Activated gamma-delta T cell treated with Interleukin-2 at 50 U/mL for 16 hours (primary cell): ENCODE measurements around the gene GPC6.

Source experiments
- DNase-seq: peaks from one replicate; pipeline ENCODE4 v3.0.0-alpha.2; 2020

GPC6 gene

DNA sequence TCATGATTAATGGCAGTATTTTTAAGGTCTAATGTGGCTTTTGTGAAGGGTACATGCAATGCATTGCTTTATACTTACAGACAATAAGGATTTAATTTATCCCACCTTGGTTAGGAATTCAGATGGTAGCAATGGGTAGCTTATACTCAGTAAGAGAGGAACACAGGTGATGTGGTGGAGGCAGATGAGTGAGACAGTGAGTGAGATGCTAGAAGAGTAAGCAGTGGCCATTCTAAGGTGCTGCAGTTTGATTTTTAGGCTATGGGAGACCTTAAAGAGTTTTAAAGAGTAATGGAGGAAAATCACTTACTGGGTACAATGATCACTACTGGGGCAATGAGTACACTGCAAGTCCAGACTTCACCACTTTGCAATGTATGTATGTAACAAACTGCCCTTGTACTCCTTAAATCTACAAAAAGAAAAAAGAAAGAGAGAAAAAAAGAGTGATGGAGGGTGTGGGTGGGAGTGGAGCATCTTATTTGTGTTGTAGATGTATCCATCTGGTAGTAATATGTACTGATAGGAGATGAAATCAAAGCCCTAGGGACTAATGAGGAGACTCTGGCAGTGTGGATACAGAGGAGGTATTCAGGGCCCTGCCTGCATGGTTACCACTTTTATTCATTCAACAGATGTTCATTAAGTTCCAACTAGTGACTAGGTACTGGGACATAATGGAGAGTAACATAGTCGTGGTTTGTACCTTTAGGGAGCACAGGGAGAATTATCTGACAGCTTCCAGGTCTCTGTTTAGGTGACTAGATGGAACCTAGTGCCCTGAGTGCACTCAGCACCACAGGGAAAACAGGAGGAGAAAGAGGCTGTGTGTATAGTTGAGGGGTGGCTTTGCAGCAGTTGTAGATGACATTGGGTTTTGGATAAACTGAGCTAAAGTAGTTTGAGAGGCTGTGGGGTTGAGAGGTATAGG is 99.0 kb downstream of the GPC6 start:
- DNase-seq: no peak

DNA sequence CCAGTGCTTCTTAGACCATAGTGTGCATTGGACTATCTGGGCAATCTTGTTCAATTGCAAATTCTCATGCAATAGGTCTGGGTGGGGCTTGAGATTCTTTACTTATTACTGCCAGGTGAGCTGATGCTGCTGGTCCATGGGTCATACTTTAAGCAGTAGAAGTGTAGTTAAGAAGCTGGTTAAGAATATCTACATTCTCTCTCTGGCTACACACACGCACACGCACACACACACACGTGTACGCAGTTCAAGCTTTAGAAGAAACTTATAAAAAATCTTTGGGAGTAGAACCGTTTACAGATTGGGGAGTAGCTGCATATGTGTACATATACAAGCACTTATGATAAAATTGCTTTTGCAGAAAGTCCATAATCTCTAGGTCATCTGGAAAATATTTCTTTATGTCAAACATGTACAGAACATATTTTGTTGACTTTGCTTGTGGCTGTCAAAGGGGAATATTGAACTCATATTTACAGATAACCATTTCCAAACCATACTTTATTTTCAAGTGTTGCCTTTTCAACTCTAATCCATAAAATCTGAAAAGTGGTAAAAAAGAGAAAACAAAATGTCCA is 99.7 kb downstream of the GPC6 start:
- no peak for DNase-seq

DNA sequence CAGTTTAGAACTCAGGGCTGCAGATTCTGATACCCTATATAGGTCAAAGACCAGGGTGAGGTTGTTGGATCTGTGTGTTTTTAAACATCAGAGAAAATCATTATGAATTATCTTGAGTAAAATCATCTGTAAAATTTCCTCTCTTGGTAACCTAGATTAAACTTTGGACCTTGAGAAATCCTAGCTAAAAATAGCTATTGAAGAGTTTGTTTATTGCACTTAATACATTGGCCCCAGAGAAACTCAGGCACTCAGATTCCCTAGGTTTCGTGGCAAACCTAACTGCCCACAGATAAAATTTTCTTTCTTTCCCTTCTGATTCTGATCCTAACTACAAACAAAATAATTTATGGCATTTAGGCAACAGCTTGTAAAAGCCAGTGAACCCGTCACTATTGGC is 102.3 kb downstream of the GPC6 start:
- no peak for DNase-seq

DNA sequence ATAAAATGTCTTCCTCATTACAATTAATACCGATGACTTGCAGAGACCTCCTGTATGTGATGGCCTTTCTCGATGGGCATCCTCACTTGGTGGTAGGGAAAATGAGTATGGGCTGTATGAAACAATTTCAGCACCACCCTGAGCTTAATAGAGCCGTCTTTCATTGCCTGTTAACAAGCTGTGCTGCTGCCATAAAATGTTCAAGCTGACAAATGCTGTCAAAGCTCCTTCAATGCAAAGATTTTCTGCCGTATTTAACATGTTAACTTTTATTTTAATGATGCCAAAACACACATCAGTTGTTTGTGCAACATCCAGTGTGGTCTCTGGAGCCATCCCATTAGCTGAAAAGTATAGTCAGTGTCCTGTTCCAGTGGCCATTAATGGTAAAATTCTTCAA is 110.1 kb downstream of the GPC6 start:
- no peak for DNase-seq

DNA sequence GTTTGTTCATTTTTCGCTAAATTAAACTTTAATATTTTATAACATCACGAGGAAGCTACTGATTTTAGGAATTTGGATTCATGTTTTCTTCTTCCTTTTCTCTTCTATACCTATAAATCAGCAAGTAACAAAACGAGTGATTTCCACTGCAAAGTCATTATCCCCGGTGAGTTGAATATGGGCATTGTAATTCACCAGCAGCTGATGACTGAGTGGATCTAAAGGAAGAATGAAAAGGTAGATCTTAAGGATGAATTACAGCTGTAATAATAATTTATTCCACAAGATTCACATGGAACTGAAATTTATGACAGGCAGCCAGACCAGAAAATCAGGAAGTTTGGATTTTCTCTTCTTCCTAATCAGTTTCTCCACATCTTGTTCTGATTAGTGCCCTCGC is 111.4 kb downstream of the GPC6 start:
- DNase-seq: no peak

DNA sequence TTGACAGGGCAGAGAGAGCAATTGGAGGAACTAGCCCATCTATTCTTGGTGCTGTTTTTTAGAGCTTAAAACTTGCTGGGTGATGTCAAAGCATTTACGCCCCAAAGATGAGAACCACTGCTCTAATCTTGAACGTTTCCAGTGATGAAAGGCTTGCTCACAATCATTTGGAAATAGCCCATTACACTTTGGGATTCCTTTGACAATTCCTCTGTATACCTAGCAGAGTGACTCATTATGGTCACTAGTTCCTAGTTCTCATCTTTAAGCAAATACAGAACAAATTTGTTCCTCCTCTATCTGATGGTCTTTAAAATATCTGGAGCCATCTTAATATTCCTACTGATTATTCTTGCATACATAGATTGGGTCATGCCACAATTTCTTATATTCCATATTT is 112.3 kb downstream of the GPC6 start:
- DNase-seq: no peak

DNA sequence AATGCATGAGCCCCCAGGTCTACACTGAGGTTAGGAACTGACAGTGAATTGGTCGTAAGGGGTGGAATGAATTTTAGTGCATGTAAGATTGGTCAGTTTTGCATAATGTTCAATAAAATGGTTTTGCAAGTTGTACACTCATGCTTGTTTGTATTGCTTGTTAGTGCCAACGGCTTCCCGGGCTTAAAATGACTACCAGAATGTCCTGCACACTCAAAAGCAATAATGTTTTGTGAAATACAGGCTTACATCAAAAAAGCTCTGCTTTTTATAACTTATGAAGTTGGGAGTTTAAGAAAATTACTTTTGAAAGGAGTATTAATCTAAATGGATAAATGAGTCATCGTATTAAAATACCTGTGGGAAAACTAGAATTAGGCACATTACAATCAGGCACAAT is 112.9 kb downstream of the GPC6 start:
- DNase-seq: no peak

DNA sequence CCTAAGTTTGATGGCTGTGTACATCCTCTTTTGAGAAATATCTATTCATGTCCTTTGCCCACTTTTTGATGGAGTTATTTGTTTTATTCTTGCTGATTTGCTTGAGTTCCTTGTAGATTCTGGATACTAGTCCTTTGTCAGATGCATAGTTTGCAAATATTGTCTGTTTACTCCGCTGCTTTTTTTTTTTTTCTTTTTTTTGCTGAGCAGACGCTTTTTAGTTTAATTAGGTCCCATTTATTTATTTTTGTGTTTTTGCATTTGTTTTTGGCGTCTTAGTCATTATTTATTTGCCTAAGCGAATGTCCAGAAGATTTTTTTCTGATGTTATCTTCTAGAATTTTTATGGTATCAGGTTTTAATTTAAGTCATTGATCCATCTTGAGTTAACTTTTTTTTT is 114.9 kb downstream of the GPC6 start:
- no peak for DNase-seq

DNA sequence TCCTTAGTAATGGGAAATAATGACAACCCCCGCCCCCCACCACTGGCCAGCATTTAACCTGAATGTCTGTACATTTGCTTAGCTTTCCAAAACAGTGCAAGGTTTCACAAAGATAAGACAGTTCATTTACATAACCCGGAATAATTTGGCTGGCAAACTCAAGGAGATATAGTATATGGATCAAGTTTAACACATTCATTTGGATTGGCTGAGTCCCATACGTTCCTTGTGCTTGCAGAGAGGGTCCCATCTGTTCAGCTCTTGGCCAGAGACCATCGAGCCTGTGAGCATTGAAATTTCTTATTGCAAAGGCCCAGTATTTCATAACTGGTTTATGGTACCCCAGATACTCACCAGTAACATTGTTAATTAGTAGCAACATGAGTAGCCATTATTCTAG is 116.5 kb downstream of the GPC6 start:
- DNase-seq: no peak

DNA sequence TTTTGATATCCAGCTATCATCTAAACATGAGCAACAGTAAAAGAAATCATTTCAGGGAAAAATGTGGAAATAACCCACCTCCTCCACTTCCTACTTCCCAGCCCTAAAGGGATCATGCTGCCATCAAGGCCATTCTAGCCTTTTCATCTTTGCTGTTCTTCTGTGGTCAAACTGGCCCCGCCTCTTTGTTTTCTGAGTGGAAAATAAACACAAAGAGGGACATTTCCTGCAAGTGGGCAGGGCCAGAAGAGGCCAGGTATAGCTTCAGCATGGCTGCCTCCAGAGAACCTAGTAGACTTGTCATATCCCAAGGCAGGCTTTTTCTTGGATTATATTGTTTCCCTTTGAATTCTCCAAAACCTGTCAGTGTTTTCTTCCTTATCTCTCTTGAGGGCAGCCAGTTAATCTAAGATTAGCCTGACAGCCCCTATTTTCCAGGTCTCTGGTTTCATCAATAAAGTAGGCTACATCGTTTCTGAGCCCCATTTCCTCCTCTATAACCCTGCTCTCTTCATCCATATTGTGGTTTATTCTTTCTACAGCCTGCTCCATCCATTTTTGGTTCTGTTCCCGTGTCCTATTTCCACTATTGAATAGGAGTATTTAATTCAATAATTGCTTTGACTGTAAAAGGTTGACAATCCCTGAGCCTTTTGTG is 117.6 kb downstream of the GPC6 start:
- DNase-seq: no peak

DNA sequence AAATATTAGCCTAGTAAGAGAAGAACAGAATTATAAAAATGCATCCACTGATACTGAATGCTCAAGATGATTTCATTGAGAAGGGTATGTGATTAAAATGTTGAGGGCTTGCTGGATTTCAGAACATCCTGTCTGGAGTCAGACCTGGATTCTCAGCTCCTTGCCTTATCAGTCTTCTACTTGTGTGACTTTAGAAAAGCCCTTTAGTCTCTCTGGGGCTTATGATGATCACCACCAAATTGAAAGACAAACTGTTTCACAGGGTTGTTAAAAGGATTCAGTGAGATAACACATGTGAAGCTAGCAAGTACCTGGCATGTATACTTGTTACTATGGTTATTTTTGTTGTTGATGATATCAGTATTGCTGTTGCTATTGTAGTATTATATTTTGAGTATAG is 118.4 kb downstream of the GPC6 start:
- DNase-seq: no peak

DNA sequence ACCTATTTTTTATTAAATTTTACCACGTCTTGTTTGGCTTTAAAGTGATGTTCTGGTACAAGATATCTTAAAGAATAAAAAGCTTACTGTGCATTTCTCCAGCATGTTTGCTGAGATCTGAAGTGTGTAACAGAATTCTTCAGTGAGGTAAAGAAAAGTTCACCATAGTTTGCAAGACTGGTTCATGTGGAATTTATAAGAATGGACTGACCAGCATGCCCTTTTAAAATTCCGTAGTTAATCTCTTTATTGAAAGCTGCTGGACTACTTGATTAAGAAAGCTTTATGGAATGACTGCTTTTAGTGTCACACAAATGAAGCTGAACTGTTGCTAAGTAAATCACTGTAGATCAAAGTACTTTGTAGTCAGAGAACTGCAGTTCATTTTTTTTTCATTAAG is 119.2 kb downstream of the GPC6 start:
- no peak for DNase-seq

DNA sequence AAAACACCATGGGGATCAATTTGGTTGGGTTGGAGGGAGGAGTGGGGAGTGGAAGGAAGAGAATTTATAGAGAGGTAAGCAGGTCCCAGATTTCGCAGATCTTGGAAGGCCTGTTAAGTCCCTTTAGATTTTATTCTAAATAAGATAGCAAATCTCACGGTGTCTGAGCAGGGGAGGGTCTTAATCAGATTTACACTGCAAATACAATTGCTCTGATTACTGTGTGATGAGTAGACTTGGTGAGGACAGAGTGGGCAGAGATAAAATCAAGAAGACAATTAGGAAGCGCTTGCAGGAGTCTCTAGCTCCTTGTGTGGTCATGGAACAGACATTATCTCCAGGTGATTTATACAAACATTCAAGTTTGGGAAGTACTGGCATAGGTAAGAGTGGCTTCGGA is 126.0 kb downstream of the GPC6 start:
- DNase-seq: no peak

DNA sequence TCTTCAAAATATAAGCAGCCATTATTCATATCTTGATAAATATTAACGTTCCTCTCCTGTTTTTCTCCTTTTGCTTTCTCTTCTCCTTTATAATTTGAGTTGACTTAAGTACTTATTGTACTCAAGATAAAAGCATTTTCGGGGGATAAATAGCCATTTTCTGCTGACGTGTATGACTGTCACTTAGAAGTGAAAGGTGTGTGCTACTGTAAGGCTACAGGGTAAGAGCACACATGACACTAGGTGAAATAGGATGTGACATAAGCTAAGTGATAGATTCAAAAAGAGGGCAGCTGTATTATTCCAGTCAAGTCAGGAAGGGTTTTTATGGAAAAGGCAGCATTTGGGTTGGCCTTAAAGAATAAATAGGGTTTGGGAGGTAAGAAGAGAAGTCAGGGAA is 128.5 kb downstream of the GPC6 start:
- DNase-seq: no peak

DNA sequence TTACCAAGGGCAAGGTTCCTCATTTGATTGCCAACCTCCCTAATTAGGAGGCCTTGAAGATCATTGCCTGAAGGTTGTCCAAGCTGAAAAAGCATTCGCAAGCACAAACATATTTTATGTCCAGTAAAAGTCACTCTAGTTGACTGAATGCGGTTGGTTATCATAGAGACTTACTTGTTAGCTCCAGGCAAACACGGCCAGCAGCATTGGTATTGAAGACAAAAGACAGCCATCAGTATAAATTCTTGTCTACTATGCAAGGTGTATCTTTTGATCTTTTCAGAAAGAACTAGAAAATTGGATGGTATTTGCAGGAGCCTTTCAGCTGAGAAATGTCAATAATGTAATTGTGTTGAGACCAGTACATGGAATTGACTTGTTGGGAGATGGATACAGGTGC is 129.9 kb downstream of the GPC6 start:
- no peak for DNase-seq

DNA sequence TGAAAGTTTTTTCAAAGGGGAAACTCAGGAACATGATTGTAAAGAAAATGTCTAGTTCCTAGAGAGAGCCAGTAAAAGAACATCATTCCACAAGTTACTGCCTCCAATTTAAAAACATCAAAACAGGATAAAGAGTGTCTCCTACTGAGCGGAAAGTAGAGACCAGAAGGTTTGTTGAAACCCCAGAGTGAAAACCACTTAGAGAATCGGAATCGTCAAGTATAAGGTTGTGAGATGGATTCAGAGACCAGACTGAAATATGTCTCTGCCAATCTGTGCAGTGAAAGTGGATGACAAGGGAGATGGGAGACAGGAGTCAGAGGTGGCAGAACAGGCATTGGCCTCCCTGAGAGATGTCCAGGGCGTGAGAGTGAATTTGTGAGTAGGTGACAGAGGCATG is 133.4 kb downstream of the GPC6 start:
- DNase-seq: no peak

DNA sequence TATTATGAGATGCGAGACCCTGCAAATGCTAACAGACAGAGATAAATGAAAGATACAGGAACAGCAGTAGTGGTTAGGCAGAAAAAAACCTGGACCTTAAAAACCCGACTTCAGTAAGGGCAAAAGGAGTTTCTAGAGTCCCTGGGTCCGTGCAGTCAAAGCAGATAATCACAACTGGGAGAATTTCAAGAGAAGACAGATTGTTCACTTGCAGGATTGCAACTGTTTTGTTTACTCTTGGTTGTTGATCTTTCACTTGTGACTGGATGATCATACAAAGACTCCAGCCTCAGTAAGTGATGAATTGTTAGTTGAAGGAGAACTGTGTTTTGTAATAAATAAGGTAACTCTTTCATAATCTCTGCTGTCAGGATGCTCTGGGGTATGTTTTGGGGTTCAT is 135.1 kb downstream of the GPC6 start:
- no peak for DNase-seq

DNA sequence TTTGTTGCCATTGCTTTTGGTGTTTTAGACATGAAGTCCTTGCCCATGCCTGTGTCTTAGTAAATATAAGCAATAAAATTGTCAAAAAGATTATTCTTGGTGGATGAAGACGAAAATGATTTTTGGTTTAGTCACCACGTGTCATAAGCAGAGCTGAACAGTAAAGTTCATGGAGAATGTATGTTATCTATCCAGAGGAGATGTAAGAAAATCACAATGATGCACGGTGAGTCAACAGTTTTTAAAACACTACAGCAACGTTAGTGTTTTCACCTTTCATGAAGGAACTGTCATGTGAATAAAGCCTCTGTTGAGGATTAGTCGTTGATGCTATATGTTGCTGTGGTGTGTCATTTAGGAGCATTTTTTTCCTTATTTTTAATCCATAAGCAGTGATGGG is 137.6 kb downstream of the GPC6 start:
- DNase-seq: no peak

DNA sequence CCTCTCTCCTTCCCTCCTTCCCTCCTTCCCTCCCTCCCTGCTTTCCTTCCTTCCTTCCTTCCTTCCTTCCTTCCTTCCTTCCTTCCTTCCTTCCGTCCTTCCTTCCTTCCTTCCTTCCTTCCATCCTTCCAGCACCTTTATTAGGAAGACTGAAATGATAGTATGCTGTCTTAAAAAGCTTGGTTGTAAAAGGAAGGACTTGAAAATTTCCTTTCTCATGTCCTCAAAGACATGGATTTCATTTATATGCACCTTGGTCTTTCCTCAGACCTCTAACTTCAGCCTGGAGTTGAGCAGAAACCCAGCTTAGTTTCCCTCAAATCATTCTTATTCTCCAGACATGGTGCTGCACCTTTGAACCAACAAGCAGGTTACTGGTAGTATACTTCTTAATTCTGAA is 141.7 kb downstream of the GPC6 start:
- no peak for DNase-seq

DNA sequence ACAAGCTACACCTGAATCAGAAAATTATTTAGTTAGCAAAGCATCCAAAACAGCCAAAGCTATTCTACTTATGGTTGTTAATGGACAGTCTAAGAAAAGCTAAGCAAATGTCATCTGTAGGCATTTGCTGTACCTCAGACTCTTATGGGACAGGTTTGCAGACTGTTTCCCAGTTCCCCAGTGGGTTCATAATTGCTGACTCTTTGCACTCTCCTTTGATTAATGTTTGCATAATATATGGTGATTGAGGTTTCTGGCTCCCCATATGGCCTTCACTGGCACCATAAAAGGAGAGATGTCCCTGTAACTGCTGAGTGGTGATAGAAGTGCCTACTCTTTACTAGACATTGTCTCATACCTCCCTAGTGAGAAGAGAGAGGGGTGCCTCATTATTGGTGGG is 142.1 kb downstream of the GPC6 start:
- DNase-seq: no peak

DNA sequence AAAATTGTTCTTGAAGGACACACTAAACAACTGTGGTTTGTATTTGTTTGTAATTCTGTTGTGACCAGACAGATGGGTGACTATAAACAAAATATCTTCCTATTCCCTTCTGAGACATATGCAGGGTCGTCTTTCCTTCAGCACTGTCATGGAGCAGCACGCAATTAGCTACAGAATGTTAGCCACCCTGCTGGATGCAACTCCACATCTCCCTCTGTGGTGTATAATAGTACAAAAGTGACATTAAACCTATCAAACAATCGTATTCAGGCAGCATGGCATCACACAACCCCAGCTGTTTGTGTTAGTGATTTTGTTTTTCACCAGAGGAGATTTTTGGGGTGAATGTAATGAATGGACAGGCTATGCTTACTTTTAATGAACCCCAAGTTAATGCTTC is 146.2 kb downstream of the GPC6 start:
- DNase-seq: no peak

DNA sequence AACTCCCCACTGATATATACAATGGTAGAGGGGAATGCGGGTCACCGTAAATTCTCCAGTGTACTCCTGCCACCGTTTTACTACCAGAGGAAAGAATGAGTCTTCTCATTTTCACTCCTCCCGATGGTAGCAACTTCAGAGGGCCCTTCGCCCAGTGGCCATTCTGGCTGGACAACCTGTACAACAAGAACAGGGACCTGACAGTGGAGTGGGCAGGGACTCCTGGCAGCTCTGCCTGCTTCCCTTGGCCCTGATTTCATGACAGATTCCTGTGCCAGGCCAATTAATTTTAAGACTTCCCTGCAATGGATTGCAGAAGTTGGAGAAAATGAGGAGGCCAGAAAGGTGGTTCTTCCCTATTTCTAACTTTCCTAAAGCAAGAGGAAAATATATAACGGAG is 148.9 kb downstream of the GPC6 start:
- DNase-seq: no peak

DNA sequence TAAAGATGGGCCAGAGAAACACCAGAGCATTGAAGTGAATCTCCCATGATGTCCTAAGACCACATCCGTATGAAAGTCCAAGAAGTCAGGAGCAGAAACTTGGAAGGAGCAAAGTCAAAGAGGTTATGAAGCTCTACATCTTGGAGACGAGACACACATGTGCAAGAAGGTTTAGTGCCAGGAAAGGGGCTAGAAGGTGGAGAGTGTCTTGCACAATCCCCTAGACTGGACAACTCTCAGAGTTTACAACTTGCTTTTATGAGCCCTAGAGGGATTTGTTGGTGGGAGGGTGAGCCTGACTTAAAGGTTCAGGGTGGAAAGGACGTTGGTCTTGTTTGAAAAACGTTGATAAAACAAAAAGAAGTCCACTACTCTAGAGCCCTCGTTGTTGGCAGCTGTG is 150.6 kb downstream of the GPC6 start:
- no peak for DNase-seq

DNA sequence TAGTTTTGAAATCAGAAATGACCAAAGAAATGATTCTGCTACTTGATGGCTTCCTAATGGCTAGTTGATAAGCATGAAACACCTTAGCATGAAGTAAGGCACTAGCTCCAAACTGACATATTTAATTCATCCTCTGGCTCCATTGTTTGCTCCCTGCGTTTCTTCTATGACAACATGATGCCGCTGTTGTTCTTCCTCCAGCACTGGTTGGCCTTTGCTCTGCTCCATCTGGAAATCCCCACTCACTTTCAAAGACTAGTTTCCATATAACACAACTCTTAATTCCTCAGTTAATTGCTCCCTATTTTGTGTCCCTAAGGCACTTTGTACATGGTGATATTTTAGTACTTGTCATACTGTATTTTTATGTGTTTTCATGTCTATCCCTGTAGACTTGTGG is 151.6 kb downstream of the GPC6 start:
- no peak for DNase-seq
